Measurements from ENCODE around the gene FSTL4. TPM values are rescaled to one million over a fixed set of nuclear protein-coding genes. Genes with fewer than 3 reads are reported as not detected.

Gene FSTL4
- total RNA-seq, 1 donor from 2014 or later, result 0.67 TPM

DNA sequence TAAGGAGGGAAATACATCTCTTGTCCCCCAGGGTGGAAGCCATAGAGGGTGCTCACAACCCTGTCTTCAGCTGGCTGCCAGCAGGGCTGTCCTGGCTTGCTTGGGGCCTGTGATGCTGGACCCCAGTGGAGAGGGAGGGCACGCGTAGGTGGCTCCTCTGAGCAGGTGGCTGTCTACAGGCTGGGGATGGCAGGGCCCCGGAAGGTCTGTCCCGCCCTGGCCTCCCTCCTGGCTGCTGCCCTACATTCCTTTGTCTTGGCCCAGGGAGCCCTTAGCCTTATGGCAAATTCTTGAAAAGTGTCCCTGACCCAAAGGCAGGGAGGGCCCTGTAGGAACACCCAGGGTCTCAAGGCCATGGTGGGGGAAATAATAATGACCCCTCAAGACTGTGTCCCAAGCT, 336.2 kb downstream of the FSTL4 start:
- intact Hi-C loops (cut with DNase I), result no loop called here
- Histone ChIP-seq H3K27ac (no peak overlapping the region), H3K27me3 (no peaks in the 10 kb centered on the region), H3K4me3 (no peak overlapping the region), H3K36me3 (no peaks in the 10 kb centered on the region), H3K9me3 (no peaks in the 10 kb centered on the region), H3K4me1 (no peaks in the 10 kb centered on the region)
- TF ChIP-seq, protein P1, sequence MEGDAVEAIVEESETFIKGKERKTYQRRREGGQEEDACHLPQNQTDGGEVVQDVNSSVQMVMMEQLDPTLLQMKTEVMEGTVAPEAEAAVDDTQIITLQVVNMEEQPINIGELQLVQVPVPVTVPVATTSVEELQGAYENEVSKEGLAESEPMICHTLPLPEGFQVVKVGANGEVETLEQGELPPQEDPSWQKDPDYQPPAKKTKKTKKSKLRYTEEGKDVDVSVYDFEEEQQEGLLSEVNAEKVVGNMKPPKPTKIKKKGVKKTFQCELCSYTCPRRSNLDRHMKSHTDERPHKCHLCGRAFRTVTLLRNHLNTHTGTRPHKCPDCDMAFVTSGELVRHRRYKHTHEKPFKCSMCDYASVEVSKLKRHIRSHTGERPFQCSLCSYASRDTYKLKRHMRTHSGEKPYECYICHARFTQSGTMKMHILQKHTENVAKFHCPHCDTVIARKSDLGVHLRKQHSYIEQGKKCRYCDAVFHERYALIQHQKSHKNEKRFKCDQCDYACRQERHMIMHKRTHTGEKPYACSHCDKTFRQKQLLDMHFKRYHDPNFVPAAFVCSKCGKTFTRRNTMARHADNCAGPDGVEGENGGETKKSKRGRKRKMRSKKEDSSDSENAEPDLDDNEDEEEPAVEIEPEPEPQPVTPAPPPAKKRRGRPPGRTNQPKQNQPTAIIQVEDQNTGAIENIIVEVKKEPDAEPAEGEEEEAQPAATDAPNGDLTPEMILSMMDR (IDR thresholded peaks at IDR 0.05), result no peak
- ATAC-seq (no peak), DNase-seq (no peak)

DNA sequence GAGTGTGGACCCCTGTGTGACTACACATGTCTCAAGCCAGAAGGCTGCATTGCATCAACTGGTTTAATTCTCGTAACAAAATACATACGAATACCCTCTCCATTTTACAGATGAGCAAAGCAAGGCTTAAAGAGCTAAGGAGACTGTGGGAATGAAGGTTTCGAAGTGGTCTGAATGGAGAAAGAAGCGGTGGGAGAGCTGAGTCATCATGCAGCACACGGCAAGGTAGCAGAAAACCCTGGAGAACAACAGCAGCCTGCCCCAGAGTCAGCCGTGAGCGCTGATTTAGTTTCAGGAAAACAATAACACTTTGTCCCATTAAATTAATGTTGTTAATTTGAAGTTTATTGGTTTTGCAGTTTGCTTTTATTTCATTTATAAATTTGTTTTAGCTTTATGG, 336.7 kb downstream of the FSTL4 start:
- Histone ChIP-seq H3K27me3 (no peaks in the 10 kb centered on the region), H3K9me3 (no peaks in the 10 kb centered on the region)
- intact Hi-C loops (cut with DNase I), result no loop called here

DNA sequence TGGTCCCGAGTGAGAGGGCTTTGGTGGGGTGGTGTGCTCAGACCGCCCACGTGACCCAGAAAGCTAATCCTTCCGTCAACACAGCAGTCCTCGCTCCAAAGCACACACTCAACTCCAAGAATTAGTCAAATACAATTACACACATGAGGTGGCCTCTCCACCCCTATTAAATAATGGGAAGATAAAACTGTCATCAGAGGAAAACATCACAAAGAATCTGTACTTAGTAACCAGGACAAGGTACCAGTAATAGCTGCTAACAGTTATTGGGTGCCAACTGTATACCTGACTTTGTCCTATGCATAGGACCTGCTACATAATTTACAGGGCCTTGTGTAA, 337.8 kb downstream of the FSTL4 start:
- H3K4me3 ChIP-seq, result no peak overlapping the region
- H3K4me1 ChIP-seq, result no peaks in the 10 kb centered on the region
- TF ChIP-seq, protein P1 (IDR thresholded peaks at IDR 0.05), result no peak
- intact Hi-C loops (cut with DNase I), result no loop called here
- H3K27ac ChIP-seq, result no peak overlapping the region
- H3K27me3 ChIP-seq, result no peaks in the 10 kb centered on the region
- no peak for DNase-seq
- no peaks in the 10 kb centered on the region for H3K9me3 ChIP-seq
- ATAC-seq, result no peak
- H3K36me3 ChIP-seq, result no peaks in the 10 kb centered on the region

More for the DNA sequence above, 336.7 kb downstream of the FSTL4 start:
- no peak for ATAC-seq
- Histone ChIP-seq H3K4me3 (no peak overlapping the region), H3K4me1 (no peaks in the 10 kb centered on the region), H3K36me3 (no peaks in the 10 kb centered on the region), H3K27ac (no peak overlapping the region)
- TF ChIP-seq, protein P1 (IDR thresholded peaks at IDR 0.05), result no peak
- no peak for DNase-seq

DNA sequence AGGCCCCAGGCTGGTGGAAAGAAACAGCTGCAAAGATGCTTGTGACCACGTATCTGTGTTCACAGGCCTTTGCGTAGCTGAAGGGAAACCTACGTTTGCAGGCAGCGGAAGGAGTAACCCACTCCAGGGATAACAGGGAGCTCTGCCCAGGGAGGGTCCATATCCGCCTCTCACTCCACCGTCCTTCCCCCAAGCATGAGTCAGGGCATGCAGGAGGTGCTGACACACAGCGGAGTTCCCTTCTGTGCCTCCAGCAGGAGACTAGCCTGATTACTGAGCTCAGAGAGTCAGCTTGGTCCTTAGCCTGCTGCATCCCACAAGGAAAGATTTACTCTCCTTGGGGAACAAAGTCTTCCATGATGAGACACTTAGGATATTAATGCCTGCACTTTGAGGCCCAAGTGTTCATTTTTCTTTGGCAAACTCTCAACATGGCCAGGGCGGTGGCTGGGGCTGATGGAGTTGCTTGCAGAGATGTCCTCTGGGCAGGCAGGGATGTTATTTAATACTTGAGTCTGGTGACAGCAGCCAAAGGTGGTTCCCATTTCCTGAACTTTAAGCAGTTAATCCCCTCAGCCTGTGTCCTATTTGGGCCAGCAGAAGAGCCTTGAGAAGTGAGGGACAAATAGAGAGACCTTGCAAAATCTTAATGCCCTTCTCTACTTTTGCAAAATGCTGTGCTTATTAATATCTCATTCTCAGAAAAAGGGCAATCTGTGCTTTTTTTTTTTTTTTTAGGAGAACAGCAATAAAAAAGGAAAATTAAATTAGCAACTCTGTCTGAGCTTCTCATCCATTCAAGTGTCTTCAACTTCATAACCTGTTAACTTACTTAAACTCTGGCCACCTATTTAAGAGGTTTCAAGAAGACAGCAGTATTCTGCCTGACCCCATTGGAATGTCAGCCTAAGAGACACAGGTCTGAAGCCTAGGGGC, 338.4 kb downstream of the FSTL4 start:
- Histone ChIP-seq H3K27ac (no peak overlapping the region), H3K9me3 (no peaks in the 10 kb centered on the region), H3K27me3 (no peaks in the 10 kb centered on the region), H3K4me1 (no peaks in the 10 kb centered on the region), H3K4me3 (no peak overlapping the region), H3K36me3 (no peaks in the 10 kb centered on the region)
- intact Hi-C loops (cut with DNase I), result no loop called here
- TF ChIP-seq, protein P1 (IDR thresholded peaks at IDR 0.05), result no peak
- no peak for DNase-seq
- ATAC-seq, result no peak

DNA sequence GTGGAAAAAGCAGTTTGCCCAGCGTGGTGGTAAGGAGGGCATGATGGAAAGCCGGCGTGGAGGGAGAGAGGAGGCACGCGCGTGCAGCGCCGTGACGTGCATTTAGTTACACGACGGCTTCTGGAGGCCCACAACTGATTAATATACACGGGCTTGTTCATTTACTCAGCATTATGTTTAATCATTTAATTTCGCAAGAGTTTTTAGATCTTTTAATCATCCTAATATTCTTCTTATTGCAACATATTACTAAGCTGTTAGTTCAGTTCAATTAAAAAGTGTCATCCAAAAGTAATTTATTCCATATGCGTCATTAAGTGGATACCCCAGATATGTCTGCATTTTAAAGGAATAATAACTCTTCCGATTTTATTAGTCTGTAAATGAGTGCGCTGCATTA, 340.0 kb downstream of the FSTL4 start:
- ATAC-seq (no peak), DNase-seq (no peak)
- no peaks in the 10 kb centered on the region for H3K9me3 ChIP-seq
- no peaks in the 10 kb centered on the region for H3K4me1 ChIP-seq
- intact Hi-C loops (cut with DNase I), result no loop called here
- TF ChIP-seq, protein P1 (IDR thresholded peaks at IDR 0.05), result no peak
- H3K4me3 ChIP-seq, result no peak overlapping the region
- H3K27ac ChIP-seq, result no peak overlapping the region
- no peaks in the 10 kb centered on the region for H3K27me3 ChIP-seq
- no peaks in the 10 kb centered on the region for H3K36me3 ChIP-seq
